ENCODE data around the gene VAV2.

GRCh38 chr9:133955821-133956411 lies 36.2 kb downstream of the VAV2 start:
- TF ChIP-seq MAZ (IDR thresholded peaks at IDR 0.05; ENCODE audit: borderline replicate concordance, low read depth, low read length) (no peak), CTCF (IDR thresholded peaks at IDR 0.05) (no peak)

Measured in A549 (cell line).